Neural cell (in vitro differentiated cells): ENCODE results near the gene KAT8. TPM values are rescaled to one million over a fixed set of nuclear protein-coding genes. Genes with fewer than 3 reads are reported as not detected.
"Not testable (repeated sequence)": the region's sequence is repeated elsewhere in the genome, so short reads cannot be mapped to it uniquely, and the experiment has no call there.

Experiments used
- H2AFZ ChIP-seq: fragments of 200-600, 300-800 bp; sonication (generic), shearing (Covaris generic); 2 replicates; pipeline ENCODE4 v1.6.0; 2014; ENCODE audit warnings: low read depth, mild to moderate bottlenecking, antibody characterized with exemption, low read length, moderate library complexity
- H3F3A ChIP-seq: fragments of 200-600 bp; shearing (Covaris generic); 2 replicates; pipeline ENCODE4 v1.6.1; 2016; ENCODE audit warnings: mild to moderate bottlenecking, moderate library complexity, mixed read lengths, antibody characterized with exemption, low read length; ENCODE audit not compliant: insufficient read depth, poor library complexity, severe bottlenecking
- H3K27ac ChIP-seq: fragments of 200-600, 300-800 bp; sonication (generic), shearing (Covaris generic); 2 replicates; pipeline ENCODE4 v1.5.1; 2014; ENCODE audit warnings: mild to moderate bottlenecking, low read length, moderate library complexity
- H3K27me3 ChIP-seq: fragments of 300-800, 200-600 bp; sonication (generic), shearing (Covaris generic); 2 replicates; pipeline ENCODE4 v1.6.0; 2014; ENCODE audit warnings: mild to moderate bottlenecking, low read depth, low read length, moderate library complexity; ENCODE audit not compliant: insufficient read depth
- H3K36me3 ChIP-seq: fragments of 300-800, 200-600 bp; sonication (generic), shearing (Covaris generic); 2 replicates; pipeline ENCODE4 v1.5.1; 2014; ENCODE audit warnings: mild to moderate bottlenecking, antibody characterized with exemption, low read length, moderate library complexity; ENCODE audit not compliant: insufficient read depth
- H3K4me2 ChIP-seq: fragments of 300-800, 200-600 bp; sonication (generic), shearing (Covaris generic); 2 replicates; pipeline ENCODE4 v1.6.0; 2014; ENCODE audit warnings: mild to moderate bottlenecking, low read length
- H3K4me3 ChIP-seq: fragments of 300-800, 200-600 bp; sonication (generic), shearing (Covaris generic); 2 replicates; pipeline ENCODE4 v1.5.1; 2014; ENCODE audit warnings: mild to moderate bottlenecking, low read length, moderate library complexity
- H3K79me2 ChIP-seq: fragments of 200-600 bp; shearing (Covaris generic); replicated peaks from 2 replicates; pipeline ENCODE4 v1.6.0; 2014; ENCODE audit warnings: mild to moderate bottlenecking, low read length, moderate library complexity; ENCODE audit not compliant: insufficient read depth
- H3K9ac ChIP-seq: fragments of 300-800, 200-600 bp; sonication (generic), shearing (Covaris generic); 2 replicates; pipeline ENCODE4 v1.6.1; 2016; ENCODE audit warnings: mild to moderate bottlenecking, low read length, mixed read lengths
- H3K9me2 ChIP-seq: fragments of 200-600 bp; shearing (Covaris generic); 2 replicates; pipeline ENCODE4 v1.6.1; 2016; ENCODE audit warnings: mild to moderate bottlenecking, low read length, mixed read lengths; ENCODE audit not compliant: insufficient read depth
- H3K9me3 ChIP-seq: fragments of 200-600, 300-800 bp; sonication (generic), shearing (Covaris generic); 2 replicates; pipeline ENCODE4 v1.6.1; 2016; ENCODE audit warnings: mild to moderate bottlenecking, mixed run types, low read length, moderate library complexity, mixed read lengths
- H4K20me1 ChIP-seq: fragments of 200-600 bp; shearing (Covaris generic); 2 replicates; pipeline ENCODE4 v1.6.1; 2016; ENCODE audit warnings: mild to moderate bottlenecking, mixed run types; ENCODE audit not compliant: insufficient read depth
- CTCF ChIP-seq: fragments of 450-650 bp; IDR thresholded peaks from 2 replicates; pipeline ENCODE4 v1.5.1; 2014; ENCODE audit warnings: antibody characterized with exemption, mild to moderate bottlenecking, moderate library complexity; ENCODE audit not compliant: poor library complexity, severe bottlenecking
- EP300 ChIP-seq: fragments of 450-650 bp; conservative IDR thresholded peaks from 2 replicates; pipeline ENCODE4 v1.6.1; 2014; ENCODE audit warnings: antibody characterized with exemption, mild to moderate bottlenecking, moderate library complexity; ENCODE audit not compliant: poor library complexity, severe bottlenecking
- EZH2 ChIP-seq: fragments of 200-600, 300-800 bp; shearing (Covaris generic), sonication (generic); IDR thresholded peaks from 2 replicates; pipeline ENCODE4 v1.6.1; 2014; ENCODE audit warnings: antibody characterized with exemption, low read length, borderline replicate concordance, mild to moderate bottlenecking; ENCODE audit not compliant: insufficient read depth, poor library complexity, severe bottlenecking
- MXI1 ChIP-seq: fragments of 450-650 bp; conservative IDR thresholded peaks from 2 replicates; pipeline ENCODE4 v1.6.1; 2014; ENCODE audit warnings: antibody characterized with exemption, mild to moderate bottlenecking; ENCODE audit not compliant: poor library complexity, severe bottlenecking
- POLR2AphosphoS5 ChIP-seq: IDR thresholded peaks from 2 replicates; pipeline ENCODE4 v1.6.1; 2012
- RAD21 ChIP-seq: fragments of 450-650 bp; conservative IDR thresholded peaks from 2 replicates; pipeline ENCODE4 v1.6.1; 2014; ENCODE audit warnings: antibody characterized with exemption, mild to moderate bottlenecking, moderate library complexity
- REST ChIP-seq: IDR thresholded peaks from 2 replicates; pipeline ENCODE4 v1.6.1; 2012; ENCODE audit warnings: borderline replicate concordance
- SMC3 ChIP-seq: fragments of 450-650 bp; conservative IDR thresholded peaks from 2 replicates; pipeline ENCODE4 v1.6.1; 2014; ENCODE audit warnings: antibody characterized with exemption, mild to moderate bottlenecking, moderate library complexity; ENCODE audit not compliant: poor library complexity
- TAF1 ChIP-seq: IDR thresholded peaks from 2 replicates; pipeline ENCODE4 v1.6.1; 2012; ENCODE audit warnings: low read depth
- polyA plus RNA-seq: library from polyadenylated mRNA; depleted of rRNA; stranded (reverse); fragments of >200 nt; gene quantifications from 2 replicates; pipeline ENCODE4 v1.2.3, GENCODE V29; 2014

Gene KAT8
- polyA plus RNA-seq, 1 donor from 2014 or later: 98.0 TPM

GRCh38 chr16:31094424-31095120, 22.9 kb upstream of the KAT8 start, which contains the start of gene VKORC1:
Gene VKORC1 (minus strand): TSS chr16:31094797. CDS start chr16:31094729, 68 bp downstream.
- H3K36me3 ChIP-seq: no peaks in the 10 kb centered on the region
- H3F3A ChIP-seq: no peaks in the 10 kb centered on the region
- peak within 1 kb of the TSS; percentile 99 for H3K4me3 ChIP-seq
- H4K20me1 ChIP-seq: no peaks in the 10 kb centered on the region
- peak within 1 kb of the TSS; percentile 75 for H2AFZ ChIP-seq
- H3K9ac ChIP-seq: peak within 1 kb of the TSS; percentile 91
- peak within 1 kb of the TSS; percentile 90 for H3K27ac ChIP-seq
- peaks cover 11% of the 10 kb centered on the region for H3K79me2 ChIP-seq
- H3K9me3 ChIP-seq: no peaks in the 10 kb centered on the region
- H3K27me3 ChIP-seq: no peaks in the 10 kb centered on the region
- no peaks in the 10 kb centered on the region for H3K9me2 ChIP-seq
- H3K4me2 ChIP-seq: peak within 1 kb of the TSS; percentile 87
- TF ChIP-seq SMC3: peak; percentile 63
- TF ChIP-seq RAD21: peak; percentile 53
- TF ChIP-seq CTCF: peak; percentile 37
- peak; percentile 97 for TF ChIP-seq MXI1
- TF ChIP-seq REST: peak; percentile 92
- peak; percentile 91 for TF ChIP-seq TAF1
- TF ChIP-seq POLR2AphosphoS5: peak; percentile 83
- no peak for TF ChIP-seq EZH2
- peak; percentile 79 for TF ChIP-seq EP300

GRCh38 chr16:31099860-31100638, 17.4 kb upstream of the KAT8 start:
- no peaks in the 10 kb centered on the region for H4K20me1 ChIP-seq
- H3K27ac ChIP-seq: no peak overlapping the region
- H3K9me2 ChIP-seq: no peaks in the 10 kb centered on the region
- no peaks in the 10 kb centered on the region for H3K79me2 ChIP-seq
- no peak overlapping the region for H2AFZ ChIP-seq
- no peak overlapping the region for H3K9ac ChIP-seq
- TF ChIP-seq EP300 (no peak), MXI1 (no peak), POLR2AphosphoS5 (no peak)
- H3K27me3 ChIP-seq: no peaks in the 10 kb centered on the region
- H3F3A ChIP-seq: no peaks in the 10 kb centered on the region
- H3K4me3 ChIP-seq: no peak overlapping the region
- H3K36me3 ChIP-seq: no peaks in the 10 kb centered on the region
- H3K9me3 ChIP-seq: no peaks in the 10 kb centered on the region
- H3K4me2 ChIP-seq: no peak overlapping the region

GRCh38 chr16:31100876-31101641, 16.4 kb upstream of the KAT8 start:
- H3K4me2 ChIP-seq, H2AFZ ChIP-seq, H3K27me3 ChIP-seq, H3K4me3 ChIP-seq, H3K36me3 ChIP-seq, H3F3A ChIP-seq, H4K20me1 ChIP-seq, H3K9me3 ChIP-seq, H3K9ac ChIP-seq, H3K79me2 ChIP-seq, H3K9me2 ChIP-seq, H3K27ac ChIP-seq: not testable (repeated sequence)
